Type B pancreatic cell (in vitro differentiated cells): ENCODE data around the gene SSRP1. TPM values are rescaled to one million over a fixed set of nuclear protein-coding genes. Genes with fewer than 3 reads are reported as not detected.

Experiments used
- DNase-seq: peaks from one replicate; pipeline ENCODE4 v3.0.0; 2021; ENCODE audit warnings: mixed read lengths; ENCODE audit not compliant: unreplicated experiment; ENCODE audit errors: extremely low spot score
- H3K27ac Mint-ChIP-seq: 2 replicates; pipeline ENCODE4 v1.8.0; 2021; ENCODE audit warnings: mild to moderate bottlenecking, mixed read lengths
- H3K27me3 Mint-ChIP-seq: 2 replicates; pipeline ENCODE4 v1.8.0; 2021; ENCODE audit warnings: mixed read lengths
- H3K36me3 Mint-ChIP-seq: 2 replicates; pipeline ENCODE4 v1.8.0; 2021; ENCODE audit warnings: mixed read lengths
- H3K4me1 Mint-ChIP-seq: one replicate; pipeline ENCODE4 v1.8.0; 2021; ENCODE audit warnings: mixed read lengths; ENCODE audit not compliant: unreplicated experiment
- H3K4me3 Mint-ChIP-seq: 2 replicates; pipeline ENCODE4 v1.8.0; 2021; ENCODE audit warnings: mild to moderate bottlenecking, mixed read lengths
- H3K9me3 Mint-ChIP-seq: 2 replicates; pipeline ENCODE4 v1.8.0; 2021; ENCODE audit warnings: mixed read lengths
- total RNA-seq: library from RNA; stranded (reverse); gene quantifications from 2 replicates; pipeline ENCODE4 v1.2.1, GENCODE V29; 2021; ENCODE audit warnings: low replicate concordance
- TF ChIP-seq, protein P1 (sequence below): fragments of 200-600 bp; sonication (generic); conservative IDR thresholded peaks from 2 replicates; pipeline ENCODE4 v1.5.0; 2021; ENCODE audit warnings: antibody characterized with exemption, mild to moderate bottlenecking

Gene SSRP1
- total RNA-seq, 1 donor from 2014 or later: 164 TPM

DNA sequence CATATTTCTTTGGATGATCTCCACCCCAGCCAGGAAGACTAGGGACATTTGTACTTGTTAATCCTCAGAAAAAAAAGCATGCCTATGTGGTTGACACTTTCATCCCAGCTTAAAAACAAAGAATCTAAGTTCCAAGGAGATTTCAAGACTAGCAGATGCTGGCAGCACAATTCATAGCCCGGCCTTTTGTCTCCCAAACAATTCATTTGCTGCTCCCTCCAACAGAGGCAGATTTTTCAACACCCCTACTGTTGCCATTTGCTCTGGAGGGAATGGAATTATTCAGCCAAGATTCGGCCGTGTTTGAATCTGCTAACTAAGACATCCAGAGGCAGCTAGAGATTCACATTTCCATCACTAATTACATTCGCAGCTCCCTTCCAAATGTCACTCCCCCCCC is 17.8 kb upstream of the SSRP1 start:
- Mint-ChIP-seq H3K4me3 (no peak overlapping the region), H3K27ac (no peak overlapping the region)
- TF ChIP-seq, protein P1, sequence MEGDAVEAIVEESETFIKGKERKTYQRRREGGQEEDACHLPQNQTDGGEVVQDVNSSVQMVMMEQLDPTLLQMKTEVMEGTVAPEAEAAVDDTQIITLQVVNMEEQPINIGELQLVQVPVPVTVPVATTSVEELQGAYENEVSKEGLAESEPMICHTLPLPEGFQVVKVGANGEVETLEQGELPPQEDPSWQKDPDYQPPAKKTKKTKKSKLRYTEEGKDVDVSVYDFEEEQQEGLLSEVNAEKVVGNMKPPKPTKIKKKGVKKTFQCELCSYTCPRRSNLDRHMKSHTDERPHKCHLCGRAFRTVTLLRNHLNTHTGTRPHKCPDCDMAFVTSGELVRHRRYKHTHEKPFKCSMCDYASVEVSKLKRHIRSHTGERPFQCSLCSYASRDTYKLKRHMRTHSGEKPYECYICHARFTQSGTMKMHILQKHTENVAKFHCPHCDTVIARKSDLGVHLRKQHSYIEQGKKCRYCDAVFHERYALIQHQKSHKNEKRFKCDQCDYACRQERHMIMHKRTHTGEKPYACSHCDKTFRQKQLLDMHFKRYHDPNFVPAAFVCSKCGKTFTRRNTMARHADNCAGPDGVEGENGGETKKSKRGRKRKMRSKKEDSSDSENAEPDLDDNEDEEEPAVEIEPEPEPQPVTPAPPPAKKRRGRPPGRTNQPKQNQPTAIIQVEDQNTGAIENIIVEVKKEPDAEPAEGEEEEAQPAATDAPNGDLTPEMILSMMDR: no peak

DNA sequence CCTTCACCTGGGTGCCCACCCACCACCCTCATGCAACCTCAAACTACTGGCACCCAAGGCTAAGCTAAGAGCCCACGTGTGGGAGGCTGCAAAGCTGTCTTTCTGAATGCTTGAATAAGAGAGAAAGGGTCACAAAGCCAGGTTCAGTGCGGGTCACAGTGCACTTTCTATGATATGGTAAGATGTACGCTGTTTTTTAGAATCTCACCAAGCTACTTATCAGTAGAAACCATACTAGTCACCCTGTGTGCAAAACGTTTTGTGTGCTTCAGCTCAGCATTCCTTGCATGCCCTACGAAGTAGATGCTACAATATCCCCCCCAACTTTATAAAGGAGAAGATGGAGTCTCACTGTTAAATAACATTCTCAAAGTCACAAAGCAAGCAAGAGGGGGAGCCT is 17.3 kb upstream of the SSRP1 start:
- Mint-ChIP-seq H3K36me3 (no peaks in the 10 kb centered on the region), H3K27me3 (peaks cover 4% of the 10 kb centered on the region), H3K27ac (no peak overlapping the region), H3K9me3 (no peaks in the 10 kb centered on the region), H3K4me3 (no peak overlapping the region), H3K4me1 (peaks cover 5% of the 10 kb centered on the region)
- DNase-seq: no peak
- TF ChIP-seq, protein P1: no peak

More for the DNA sequence above, 17.8 kb upstream of the SSRP1 start:
- H3K9me3 Mint-ChIP-seq: no peaks in the 10 kb centered on the region
- no peaks in the 10 kb centered on the region for H3K36me3 Mint-ChIP-seq
- no peak for DNase-seq
- H3K4me1 Mint-ChIP-seq: peaks cover 6% of the 10 kb centered on the region
- H3K27me3 Mint-ChIP-seq: peaks cover 5% of the 10 kb centered on the region

DNA sequence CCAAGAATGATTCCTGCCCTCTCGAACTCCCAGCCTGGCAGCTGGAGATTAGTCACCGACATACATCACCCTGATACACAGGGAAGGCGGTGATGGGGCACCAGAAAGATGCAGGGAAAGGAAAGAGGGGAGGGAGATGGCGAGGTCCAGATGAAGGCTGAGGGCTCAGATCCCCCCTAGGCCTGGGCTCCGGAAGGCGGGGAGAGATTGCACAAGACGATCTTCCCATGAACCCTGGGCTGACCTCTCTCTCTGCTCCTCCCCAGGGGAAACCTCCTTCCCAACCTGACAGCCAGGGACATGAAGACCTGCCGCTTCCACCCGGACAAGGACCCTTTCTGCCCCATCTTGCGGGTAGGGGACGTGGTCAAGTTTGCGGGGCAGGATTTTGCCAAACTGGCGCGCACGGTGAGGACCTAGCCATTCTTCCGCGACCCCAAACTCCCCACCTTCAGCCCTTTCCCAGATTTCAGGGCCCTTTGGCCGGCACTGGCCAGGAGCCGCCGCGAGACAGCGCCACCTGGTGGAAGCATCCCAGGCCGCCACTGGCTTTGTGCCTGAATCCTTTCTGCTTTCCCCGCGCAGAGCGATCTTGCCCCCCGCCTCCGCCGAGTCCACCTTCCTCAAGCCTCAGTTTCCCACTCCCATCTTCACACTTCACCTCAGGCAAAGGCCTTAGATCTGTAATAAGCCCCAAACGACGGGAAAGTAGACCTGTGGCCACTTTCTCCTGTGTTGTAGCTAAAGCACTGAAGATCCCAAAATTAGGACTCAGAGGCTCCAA is 14.0 kb upstream of the SSRP1 start:
- Mint-ChIP-seq H3K4me1 (peaks cover 11% of the 10 kb centered on the region), H3K4me3 (peak overlapping the region; percentile 11), H3K27me3 (peaks cover 4% of the 10 kb centered on the region), H3K9me3 (no peaks in the 10 kb centered on the region), H3K27ac (no peak overlapping the region), H3K36me3 (no peaks in the 10 kb centered on the region)
- TF ChIP-seq, protein P1: peak; percentile 97
- peak; percentile 84 for DNase-seq

DNA sequence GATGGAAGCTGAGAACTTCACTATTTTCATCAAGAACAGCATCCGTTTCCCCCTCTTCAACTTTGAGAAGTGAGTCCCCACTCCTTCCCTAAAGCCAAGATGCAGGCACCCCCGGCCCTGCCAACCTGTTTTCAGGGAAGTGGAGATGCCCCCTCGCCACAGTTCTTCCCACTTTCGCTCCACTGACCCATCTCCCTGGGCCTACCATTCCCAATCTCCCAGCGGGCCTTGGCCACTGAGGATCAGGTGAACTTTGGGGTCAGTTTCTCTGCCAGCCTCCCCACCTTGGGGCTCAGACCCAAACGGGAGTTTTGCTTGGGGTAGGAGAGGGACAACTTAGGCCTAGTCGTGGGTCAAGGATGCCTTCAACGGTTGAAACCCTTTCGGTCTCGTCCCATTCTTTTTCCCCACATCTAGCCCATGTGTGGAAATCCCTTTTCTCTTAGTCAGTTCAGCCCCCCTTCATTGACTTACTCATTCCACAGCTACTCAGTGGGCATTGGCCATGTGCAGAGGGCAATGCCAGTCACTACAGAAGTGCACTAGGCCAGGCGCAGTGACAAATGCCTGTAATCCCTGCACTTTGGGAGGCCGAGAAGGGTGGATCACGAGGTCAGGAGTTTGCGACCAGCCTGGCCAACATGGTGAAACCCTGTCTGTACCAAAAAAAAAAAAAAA is 13.1 kb upstream of the SSRP1 start:
- TF ChIP-seq, protein P1: no peak
- H3K4me3 Mint-ChIP-seq: no peak overlapping the region
- H3K36me3 Mint-ChIP-seq: no peaks in the 10 kb centered on the region
- H3K4me1 Mint-ChIP-seq: peaks cover 14% of the 10 kb centered on the region
- no peaks in the 10 kb centered on the region for H3K9me3 Mint-ChIP-seq
- H3K27me3 Mint-ChIP-seq: peaks cover 4% of the 10 kb centered on the region
- no peak for DNase-seq
- H3K27ac Mint-ChIP-seq: no peak overlapping the region

DNA sequence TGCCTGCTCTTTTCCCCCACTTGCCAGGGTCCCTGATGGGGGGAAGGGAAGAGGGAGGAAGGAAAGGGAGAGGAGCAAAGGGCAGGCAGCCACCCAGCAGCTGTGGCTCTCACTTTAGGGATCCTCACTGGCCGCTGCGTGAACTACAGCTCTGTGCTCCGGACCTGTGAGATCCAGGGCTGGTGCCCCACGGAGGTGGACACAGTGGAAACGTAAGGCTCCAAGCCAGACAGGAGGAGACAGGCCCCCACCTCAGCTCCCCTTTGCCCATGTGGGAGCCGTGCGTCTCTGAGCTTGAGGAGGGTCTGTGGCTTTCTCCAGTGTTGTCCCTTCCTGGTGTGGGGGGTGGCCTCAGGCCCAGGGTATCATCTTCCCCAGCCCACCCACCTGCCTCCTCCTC is 12.4 kb upstream of the SSRP1 start:
- Mint-ChIP-seq H3K9me3 (no peaks in the 10 kb centered on the region), H3K36me3 (no peaks in the 10 kb centered on the region)

More for the DNA sequence above, 12.4 kb upstream of the SSRP1 start:
- DNase-seq: no peak
- Mint-ChIP-seq H3K4me3 (no peak overlapping the region), H3K27ac (no peak overlapping the region), H3K27me3 (peaks cover 4% of the 10 kb centered on the region), H3K4me1 (peaks cover 19% of the 10 kb centered on the region)
- TF ChIP-seq, protein P1: no peak
